Measurements from ENCODE around the gene HOXD12. TPM values are rescaled to one million over a fixed set of nuclear protein-coding genes. Genes with fewer than 3 reads are reported as not detected.

Gene HOXD12
- total RNA-seq, 2 donors from 2014 or later: not detected

DNA sequence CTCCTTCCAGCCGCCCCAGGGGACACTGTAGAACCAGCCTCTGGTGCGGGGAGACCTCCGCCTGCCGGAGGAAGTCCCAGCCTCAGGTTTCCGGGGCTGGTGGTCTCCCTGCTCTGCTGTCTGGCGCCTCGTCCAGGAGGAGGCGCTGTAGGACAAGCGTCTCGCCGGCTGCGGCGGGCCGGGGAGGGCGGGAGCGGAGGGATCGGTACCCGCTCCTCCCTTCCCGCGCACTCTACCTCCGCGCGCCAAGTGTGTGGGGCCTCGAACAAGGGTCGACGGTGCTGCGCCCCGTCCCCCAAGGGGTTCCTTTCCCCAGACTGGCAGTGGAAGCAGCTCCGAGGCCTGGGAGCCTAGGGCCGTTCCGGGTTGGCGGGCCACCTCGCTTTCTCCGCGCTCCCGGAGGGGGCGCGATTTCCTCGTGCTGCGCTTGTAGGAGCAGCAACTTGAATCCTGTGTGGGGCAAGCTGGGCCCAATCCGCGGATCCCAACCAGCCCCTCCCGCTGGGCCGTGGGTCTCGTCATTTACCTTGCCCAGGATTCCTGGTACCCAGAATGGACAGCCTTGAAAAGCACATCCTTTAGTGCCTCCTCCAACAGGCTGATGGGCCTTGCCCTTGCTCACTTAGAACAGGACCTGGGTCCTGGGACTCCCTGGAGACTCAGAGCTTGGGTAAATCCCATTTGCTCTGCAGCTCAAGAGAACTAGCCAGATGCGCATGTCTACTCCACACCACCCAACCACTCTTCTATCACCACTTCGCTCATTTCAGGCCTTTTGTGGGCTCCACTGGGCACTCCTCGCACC, 41.1 kb downstream of the HOXD12 start:
- ATAC-seq: peak; percentile 82 to 95
- peak in 1 of 2 donors; percentile 83 for DNase-seq (ENCODE audit: low spot score in 2 of 2)
- Mint-ChIP-seq H3K27ac (peak overlapping the region in 1 of 2 donors; percentile 23), H3K9me3 (peaks cover 0 to 3% of the 10 kb centered on the region in 2 donors), H3K36me3 (peaks cover 18 to 29% of the 10 kb centered on the region in 2 donors)

DNA sequence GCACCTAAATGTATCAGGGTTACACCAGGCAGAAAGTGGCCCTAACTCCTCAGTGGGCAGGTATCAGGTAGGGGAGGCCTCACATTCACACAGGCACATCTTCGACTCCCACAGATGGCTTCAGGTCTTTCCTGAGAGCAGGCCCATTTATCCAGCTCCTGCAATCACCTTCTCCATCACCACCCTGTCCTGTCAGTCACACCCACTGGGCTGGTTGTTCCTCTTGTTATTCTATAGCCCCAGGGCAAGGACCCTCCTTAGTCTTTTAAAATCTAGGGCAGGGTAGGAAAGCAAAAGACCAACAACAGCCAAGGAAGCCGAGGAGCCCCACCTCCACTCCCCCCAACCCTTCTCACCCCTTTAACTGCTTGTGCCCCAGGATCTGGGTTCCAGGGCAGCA, 42.7 kb downstream of the HOXD12 start:
- Mint-ChIP-seq H3K36me3 (peaks cover 17 to 33% of the 10 kb centered on the region in 2 donors), H3K27ac (no peak overlapping the region), H3K9me3 (peaks cover 0 to 3% of the 10 kb centered on the region in 2 donors)
- DNase-seq (ENCODE audit: low spot score in 2 of 2) (no peak), ATAC-seq (no peak)

DNA sequence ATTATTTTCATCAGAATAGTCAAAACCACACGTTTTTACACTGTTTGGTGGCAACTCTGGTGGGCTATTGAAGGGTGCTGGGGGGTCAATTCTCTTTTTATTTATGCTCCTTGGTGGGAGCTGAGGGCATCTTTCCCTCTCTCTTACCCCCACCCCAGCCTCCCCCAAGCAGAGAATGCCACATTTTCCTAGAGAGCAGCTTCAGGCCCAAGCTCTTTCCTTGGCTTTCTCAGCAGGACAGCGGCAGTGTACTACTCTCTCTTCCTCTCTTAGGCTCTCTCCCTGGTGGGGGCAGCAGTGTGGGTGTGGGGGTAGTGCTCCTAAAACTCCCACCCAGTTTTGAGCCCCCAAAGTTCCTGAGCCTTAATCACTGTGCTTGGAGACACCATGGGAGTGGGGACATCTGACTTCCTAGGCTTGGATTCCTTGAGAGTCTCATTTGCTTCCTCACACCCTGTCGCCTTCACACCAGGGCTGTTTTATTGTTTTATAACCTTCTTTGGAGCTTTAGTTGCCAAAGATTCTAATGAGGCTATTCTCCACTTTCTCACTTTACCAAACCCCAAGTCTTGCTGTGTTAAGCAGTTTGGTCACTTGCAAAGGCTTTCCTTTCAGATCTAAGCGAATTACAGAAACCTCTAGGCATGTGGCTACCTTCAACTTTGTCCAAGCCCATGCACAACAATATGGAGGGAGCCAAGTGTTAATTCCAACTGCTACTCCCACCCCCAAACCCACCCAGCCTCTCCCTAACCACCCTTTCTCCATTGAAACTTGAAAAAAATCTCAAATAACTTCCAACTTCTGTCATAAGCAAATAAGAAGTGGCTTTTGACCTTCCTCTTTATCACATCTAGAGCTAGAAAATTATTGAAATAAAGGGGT, 45.7 kb downstream of the HOXD12 start:
- peaks cover 0 to 27% of the 10 kb centered on the region in 2 donors for H3K36me3 Mint-ChIP-seq

DNA sequence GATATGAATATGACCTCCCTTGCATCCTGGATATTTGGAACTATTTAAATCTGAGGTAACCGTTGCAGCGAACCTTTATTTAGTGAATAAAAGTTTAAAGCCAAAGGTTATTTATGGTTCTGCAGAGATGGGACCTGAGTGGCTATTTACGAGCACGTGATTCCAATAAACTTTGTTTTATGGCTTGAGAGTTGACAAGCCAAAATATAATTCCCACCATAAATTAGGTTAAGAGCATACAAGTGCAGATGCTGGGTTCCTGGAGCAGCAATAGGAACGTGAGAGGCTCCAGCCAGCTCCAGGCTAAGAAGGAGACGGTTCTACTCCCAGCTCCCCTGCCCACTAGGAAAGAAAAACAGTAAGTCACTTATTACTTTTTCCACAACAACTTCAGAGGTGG, 46.5 kb downstream of the HOXD12 start:
- Mint-ChIP-seq H3K9me3 (no peaks in the 10 kb centered on the region), H3K36me3 (peaks cover 0 to 30% of the 10 kb centered on the region in 2 donors), H3K27ac (no peak overlapping the region)
- DNase-seq (ENCODE audit: low spot score in 2 of 2) (no peak), ATAC-seq (no peak)

More for the DNA sequence above, 45.7 kb downstream of the HOXD12 start:
- no peak overlapping the region for H3K27ac Mint-ChIP-seq
- no peak for DNase-seq (ENCODE audit: low spot score in 2 of 2)
- no peak for ATAC-seq
- H3K9me3 Mint-ChIP-seq: no peaks in the 10 kb centered on the region

DNA sequence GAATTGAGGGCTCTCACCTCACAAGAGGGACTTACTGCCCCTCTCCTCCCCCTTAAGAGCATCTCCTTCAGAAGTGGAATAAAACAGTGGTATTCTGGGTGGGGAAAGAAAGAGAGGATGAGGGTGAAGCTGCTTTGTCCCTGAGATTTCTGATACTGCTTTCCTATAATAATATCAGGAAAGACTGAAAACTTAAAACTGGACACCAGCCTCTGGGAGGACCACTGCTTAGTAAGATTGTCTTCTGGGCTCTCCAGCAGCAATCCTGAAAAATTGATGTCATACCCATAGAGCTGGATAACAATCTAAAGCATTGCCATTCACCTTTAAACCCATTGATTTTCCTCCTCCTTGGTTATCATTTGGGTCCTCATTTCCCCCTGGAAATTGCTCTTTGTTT, 47.0 kb downstream of the HOXD12 start:
- no peaks in the 10 kb centered on the region for H3K9me3 Mint-ChIP-seq
- no peak for DNase-seq (ENCODE audit: low spot score in 2 of 2)
- H3K36me3 Mint-ChIP-seq: peaks cover 0 to 25% of the 10 kb centered on the region in 2 donors
- H3K27ac Mint-ChIP-seq: no peak overlapping the region
- ATAC-seq: no peak

DNA sequence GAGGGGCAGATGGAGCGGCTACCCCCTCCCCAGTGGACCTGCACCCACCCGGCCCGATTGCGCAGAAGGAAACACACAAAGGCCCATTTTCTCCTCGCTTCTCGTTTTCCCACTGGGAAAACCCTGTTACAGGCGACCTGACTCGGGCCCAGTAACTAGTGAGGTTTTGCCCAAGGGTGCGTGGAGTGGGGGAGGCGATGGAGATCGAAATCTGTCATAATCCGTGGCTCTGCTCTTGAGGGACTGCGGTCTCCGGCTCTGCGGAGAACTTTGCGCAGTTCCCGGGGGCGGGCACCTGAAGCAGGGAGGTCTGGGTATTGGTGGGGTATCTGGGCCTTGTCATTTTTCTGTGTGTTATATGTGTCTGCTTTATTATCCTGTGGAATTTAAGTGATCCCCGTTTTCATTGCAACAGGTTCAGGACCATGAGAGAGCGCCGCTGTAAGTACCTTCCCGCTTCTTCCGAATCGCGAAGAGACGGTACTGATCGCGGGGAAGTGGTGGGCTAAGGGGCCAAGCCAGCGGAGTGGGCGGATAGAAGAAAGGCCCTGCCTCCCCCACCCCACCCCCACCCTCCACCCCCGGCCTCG, 47.7 kb downstream of the HOXD12 start:
- Mint-ChIP-seq H3K36me3 (peaks cover 0 to 25% of the 10 kb centered on the region in 2 donors), H3K9me3 (no peaks in the 10 kb centered on the region), H3K27ac (no peak overlapping the region)
- no peak for DNase-seq (ENCODE audit: low spot score in 2 of 2)
- no peak for ATAC-seq

DNA sequence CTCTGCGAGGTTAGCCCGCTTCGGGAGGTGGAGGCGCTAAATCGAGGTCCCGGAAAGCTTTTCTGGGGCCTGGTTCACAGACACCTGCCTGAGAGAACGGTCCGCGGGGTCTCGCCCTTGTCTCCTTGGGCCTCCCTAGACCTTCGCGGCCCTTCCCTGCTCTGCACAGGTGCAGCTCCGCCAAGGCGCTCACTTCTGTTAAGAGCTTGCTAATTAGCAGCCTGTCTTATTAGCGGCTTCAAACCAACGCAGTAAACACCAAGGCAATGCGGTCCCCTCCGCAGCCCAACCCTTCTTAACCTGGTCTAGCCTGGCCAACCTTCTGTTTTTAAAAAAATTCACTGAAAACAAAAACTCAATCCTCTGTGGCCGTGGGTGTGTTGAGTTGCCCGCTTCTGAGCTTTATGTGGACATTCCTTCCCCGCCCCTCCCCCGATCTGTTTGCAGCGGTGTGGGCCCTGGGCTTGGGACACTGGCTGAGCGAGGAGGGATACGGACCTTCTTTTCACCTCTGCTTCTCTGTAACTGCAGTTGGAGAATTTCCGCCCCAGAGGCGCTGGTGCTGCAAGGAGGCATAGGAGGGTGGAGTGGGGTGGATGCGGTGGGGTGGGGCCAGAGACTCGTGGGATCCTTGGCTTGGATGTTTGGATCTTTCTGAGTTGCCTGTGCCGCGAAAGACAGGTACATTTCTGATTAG, 48.4 kb downstream of the HOXD12 start:
- no peak for ATAC-seq
- Mint-ChIP-seq H3K9me3 (no peaks in the 10 kb centered on the region), H3K36me3 (peaks cover 0 to 25% of the 10 kb centered on the region in 2 donors), H3K27ac (no peak overlapping the region)
- no peak for DNase-seq (ENCODE audit: low spot score in 2 of 2)

DNA sequence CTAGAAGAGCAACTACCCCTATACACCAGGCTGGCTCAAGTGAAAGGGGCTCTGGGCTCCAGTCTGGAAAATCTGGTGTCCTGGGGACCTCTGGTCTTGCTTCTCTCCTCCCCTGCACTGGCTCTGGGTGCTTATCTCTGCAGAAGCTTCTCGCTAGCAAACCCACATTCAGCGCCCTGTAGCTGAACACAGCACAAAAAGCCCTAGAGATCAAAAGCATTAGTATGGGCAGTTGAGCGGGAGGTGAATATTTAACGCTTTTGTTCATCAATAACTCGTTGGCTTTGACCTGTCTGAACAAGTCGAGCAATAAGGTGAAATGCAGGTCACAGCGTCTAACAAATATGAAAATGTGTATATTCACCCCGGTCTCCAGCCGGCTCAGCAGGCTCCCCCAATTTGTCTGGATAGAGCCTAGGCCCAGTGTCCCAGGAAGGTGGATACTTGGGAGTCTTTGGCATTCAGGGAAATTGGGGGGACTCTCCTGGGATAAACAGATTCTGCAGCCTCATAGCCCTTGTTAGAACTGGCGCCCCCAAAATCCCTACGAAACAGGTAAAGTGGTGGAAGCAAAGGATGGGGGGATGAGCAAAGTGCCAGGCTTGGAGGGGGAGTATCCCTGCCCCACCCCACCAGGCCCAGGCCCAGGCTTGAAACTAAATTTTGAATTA, 49.3 kb downstream of the HOXD12 start:
- no peaks in the 10 kb centered on the region for H3K9me3 Mint-ChIP-seq
- peaks cover 0 to 25% of the 10 kb centered on the region in 2 donors for H3K36me3 Mint-ChIP-seq
- no peak overlapping the region for H3K27ac Mint-ChIP-seq
- DNase-seq (ENCODE audit: low spot score in 2 of 2): no peak
- no peak for ATAC-seq

DNA sequence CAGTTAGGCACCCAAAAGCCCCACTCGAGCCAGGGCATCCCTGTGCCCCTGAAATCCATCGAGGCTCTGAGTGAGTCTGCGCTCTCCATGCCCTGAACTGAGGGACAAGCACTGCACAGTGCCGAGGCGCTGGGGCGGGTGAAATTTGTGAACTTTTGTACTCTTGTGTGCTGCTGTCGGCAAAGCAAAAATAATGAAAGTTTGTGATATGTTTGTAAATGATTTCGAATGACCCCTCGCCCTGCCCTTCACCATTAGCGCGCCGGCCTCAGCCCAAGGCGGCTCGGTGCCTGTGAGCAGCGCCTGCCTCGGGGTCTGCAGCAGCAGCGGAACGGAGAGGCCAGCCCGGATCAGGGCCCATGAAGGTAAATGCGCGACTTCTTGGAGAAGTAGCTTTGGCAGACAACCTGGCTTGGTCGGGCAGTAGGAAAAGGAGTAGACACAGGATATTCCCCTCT, 49.9 kb downstream of the HOXD12 start:
- Mint-ChIP-seq H3K36me3 (peaks cover 0 to 25% of the 10 kb centered on the region in 2 donors), H3K27ac (no peak overlapping the region), H3K9me3 (no peaks in the 10 kb centered on the region)
- DNase-seq (ENCODE audit: low spot score in 2 of 2): no peak
- no peak for ATAC-seq

DNA sequence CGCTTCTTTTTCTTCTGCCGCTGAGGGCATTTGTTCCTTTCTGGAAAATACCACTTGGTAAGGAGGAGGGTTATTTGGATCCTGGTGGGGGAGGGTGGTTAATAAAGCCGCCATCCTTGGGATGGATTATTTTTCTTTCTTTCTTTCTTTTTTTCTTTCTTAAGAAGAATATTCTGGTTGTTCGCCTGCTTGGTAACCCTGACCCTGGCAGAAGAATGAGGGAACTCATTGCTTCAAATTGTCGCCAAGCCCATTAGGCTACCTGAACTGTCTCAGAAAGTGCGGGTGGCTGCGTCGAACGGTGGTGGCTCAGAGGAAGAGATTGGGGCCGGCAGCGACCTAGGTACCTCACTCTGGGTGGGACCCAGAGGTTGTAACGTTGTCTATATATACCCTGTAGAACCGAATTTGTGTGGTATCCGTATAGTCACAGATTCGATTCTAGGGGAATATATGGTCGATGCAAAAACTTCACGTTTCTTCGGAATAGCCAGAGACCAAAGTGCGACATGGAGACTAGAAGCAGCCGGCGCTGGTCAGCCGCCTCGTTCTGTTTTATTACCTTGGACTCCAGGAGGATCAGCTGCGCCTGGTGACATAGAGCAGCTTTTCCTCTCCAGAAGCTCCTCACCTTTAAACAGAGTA, 50.5 kb downstream of the HOXD12 start:
- ATAC-seq (no peak), DNase-seq (ENCODE audit: low spot score in 2 of 2) (no peak)
- peaks cover 0 to 25% of the 10 kb centered on the region in 2 donors for H3K36me3 Mint-ChIP-seq
- no peaks in the 10 kb centered on the region for H3K9me3 Mint-ChIP-seq
- no peak overlapping the region for H3K27ac Mint-ChIP-seq

DNA sequence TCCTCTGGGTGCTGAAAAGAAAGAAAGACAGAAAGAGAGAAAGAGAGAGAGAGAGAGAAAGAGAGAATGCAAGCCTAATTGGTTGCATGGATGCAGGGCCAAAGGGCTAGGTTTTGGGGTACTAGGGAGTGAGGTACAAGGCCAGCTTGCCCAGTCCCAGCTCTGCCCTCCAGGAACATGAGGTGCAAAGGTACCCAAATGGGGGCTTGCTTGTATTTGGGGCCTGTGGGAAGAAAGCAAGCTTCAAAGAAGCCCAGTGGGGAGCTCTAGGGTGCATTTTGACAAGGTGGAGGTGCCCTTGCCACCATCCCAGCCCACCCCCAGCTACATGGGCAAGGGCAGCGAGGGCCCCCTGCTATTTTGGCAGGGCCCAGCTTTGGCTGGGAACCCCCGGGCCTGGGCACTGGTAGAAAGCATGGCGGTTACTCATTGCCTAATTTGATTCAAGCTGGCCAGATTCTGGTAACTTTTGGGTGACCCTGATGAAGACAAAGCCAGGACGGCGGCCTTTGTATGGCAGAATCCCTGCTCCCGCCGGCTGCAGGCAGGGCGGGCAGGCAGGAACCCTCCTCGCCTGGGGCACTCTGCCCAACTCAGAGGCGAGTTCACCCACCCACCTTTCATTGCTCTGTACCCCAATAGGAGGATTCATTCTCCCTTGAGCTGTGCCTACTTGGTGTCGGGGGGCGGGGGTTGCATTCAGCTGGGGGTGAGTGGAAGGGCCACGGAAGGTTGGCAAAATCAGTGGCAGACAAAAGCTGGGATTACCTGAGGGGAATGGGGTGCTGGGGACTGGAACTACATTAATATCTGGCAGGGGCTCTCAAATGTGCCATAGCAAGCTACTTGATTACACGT, 51.2 kb downstream of the HOXD12 start:
- DNase-seq (ENCODE audit: low spot score in 2 of 2) (no peak), ATAC-seq (no peak)
- H3K27ac Mint-ChIP-seq: no peak overlapping the region
- H3K36me3 Mint-ChIP-seq: peaks cover 0 to 25% of the 10 kb centered on the region in 2 donors
- H3K9me3 Mint-ChIP-seq: no peaks in the 10 kb centered on the region

DNA sequence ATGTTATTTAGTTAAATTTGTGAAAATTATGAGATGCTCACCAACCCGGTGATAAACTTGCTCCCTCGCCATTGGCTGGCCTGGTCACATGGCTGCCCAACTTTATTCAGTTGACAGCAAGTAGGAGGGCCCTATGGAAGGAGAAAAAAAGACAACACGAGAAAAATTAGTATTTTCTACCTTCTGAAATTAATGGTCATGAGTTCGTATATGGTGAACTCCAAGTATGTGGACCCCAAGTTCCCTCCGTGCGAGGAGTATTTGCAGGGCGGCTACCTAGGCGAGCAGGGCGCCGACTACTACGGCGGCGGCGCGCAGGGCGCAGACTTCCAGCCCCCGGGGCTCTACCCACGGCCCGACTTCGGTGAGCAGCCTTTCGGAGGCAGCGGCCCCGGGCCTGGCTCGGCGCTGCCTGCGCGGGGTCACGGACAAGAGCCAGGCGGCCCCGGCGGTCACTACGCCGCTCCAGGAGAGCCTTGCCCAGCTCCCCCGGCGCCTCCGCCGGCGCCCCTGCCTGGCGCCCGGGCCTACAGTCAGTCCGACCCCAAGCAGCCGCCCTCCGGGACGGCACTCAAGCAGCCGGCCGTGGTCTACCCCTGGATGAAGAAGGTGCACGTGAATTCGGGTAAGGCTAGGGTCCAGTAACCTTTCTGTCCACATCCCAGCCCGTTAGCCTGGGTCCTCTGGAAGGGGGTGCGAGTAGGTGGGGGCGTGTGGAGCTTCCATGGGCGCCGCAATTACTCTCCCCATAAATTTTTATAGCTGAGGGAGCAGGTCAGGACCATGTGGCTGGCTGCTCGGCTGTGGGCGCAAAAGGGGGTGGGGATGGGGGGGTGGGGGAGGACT, 52.1 kb downstream of the HOXD12 start, which contains the start of gene HOXD4:
HOXD4 (plus strand) TSS at position 109 of the 846 bp plus-strand sequence; CDS start at position 193, 84 bp downstream.
- Mint-ChIP-seq H3K36me3 (peaks cover 0 to 25% of the 10 kb centered on the region in 2 donors), H3K9me3 (no peaks in the 10 kb centered on the region), H3K27ac (no peak within 1 kb of the TSS)
- no peak for ATAC-seq
- no peak for DNase-seq (ENCODE audit: low spot score in 2 of 2)
